Mesendoderm (in vitro differentiated cells): ENCODE measurements around the gene CDK14.

Source experiments
- DNase-seq: peaks from one replicate; pipeline ENCODE4 v3.0.0; 2013
- H2AK5ac ChIP-seq: 2 replicates; pipeline ENCODE4 v1.6.1; 2013; ENCODE audit warnings: low read length, inconsistent platforms
- H2BK120ac ChIP-seq: 2 replicates; pipeline ENCODE4 v1.6.1; 2013; ENCODE audit warnings: low read depth, mild to moderate bottlenecking, low read length, moderate library complexity, mixed read lengths
- H2BK15ac ChIP-seq: replicated peaks from 2 replicates; pipeline ENCODE4 v1.6.1; 2013; ENCODE audit warnings: low read depth, mild to moderate bottlenecking, moderate library complexity
- H2BK5ac ChIP-seq: 2 replicates; pipeline ENCODE4 v1.6.1; 2013; ENCODE audit warnings: low read length, inconsistent platforms
- H3K18ac ChIP-seq: 2 replicates; pipeline ENCODE4 v1.6.1; 2013; ENCODE audit warnings: mild to moderate bottlenecking, low read length, mixed read lengths
- H3K23ac ChIP-seq: one replicate; pipeline ENCODE4 v1.6.1; 2013; ENCODE audit warnings: low read length
- H3K27ac ChIP-seq: 2 replicates; pipeline ENCODE4 v1.5.1; 2013; ENCODE audit warnings: low read depth, mild to moderate bottlenecking, inconsistent platforms, low read length, moderate library complexity
- H3K27me3 ChIP-seq: 2 replicates; pipeline ENCODE4 v1.6.1; 2013; ENCODE audit warnings: low read length, control low read depth, mild to moderate bottlenecking, inconsistent platforms; ENCODE audit not compliant: insufficient read depth, poor library complexity
- H3K36me3 ChIP-seq: 2 replicates; pipeline ENCODE4 v1.6.1; 2013; ENCODE audit warnings: low read length, inconsistent platforms; ENCODE audit not compliant: control insufficient read depth, insufficient read depth
- H3K4ac ChIP-seq: one replicate; pipeline ENCODE4 v1.6.1; 2013; ENCODE audit warnings: low read depth, mild to moderate bottlenecking, low read length, moderate library complexity
- H3K4me1 ChIP-seq: 2 replicates; pipeline ENCODE4 v1.6.1; 2013; ENCODE audit warnings: low read depth, low read length, inconsistent platforms; ENCODE audit not compliant: control insufficient read depth
- H3K4me2 ChIP-seq: 2 replicates; pipeline ENCODE4 v1.6.1; 2013; ENCODE audit warnings: low read length
- H3K4me3 ChIP-seq: 2 replicates; pipeline ENCODE4 v1.5.1; 2013; ENCODE audit warnings: mild to moderate bottlenecking, low read length
- H3K56ac ChIP-seq: one replicate; pipeline ENCODE4 v1.6.1; 2013; ENCODE audit warnings: low read length
- H3K79me1 ChIP-seq: 2 replicates; pipeline ENCODE4 v1.6.1; 2013; ENCODE audit warnings: low read length, inconsistent platforms
- H3K79me2 ChIP-seq: 2 replicates; pipeline ENCODE4 v1.6.1; 2013; ENCODE audit warnings: mild to moderate bottlenecking, low read length; ENCODE audit not compliant: control insufficient read depth, insufficient read depth
- H3K9ac ChIP-seq: 2 replicates; pipeline ENCODE4 v1.6.1; 2013; ENCODE audit warnings: low read length, inconsistent platforms
- H4K5ac ChIP-seq: one replicate; pipeline ENCODE4 v1.6.1; 2013; ENCODE audit warnings: low read length
- H4K8ac ChIP-seq: one replicate; pipeline ENCODE4 v1.6.1; 2013; ENCODE audit warnings: low read depth, mild to moderate bottlenecking, control low read depth, low read length, moderate library complexity
- WGBS: extraction: QIAGEN DNeasy Blood & Tissue Kit; methylation state at CpG from one replicate; pipeline ENCODE4 v1.1.7; 2013; ENCODE audit warnings: low lambda C conversion rate, missing lambda C conversion rate; ENCODE audit not compliant: insufficient coverage; ENCODE audit errors: extremely low coverage; 5-methylcytosine and 5-hydroxymethylcytosine counted together

Gene CDK14

DNA sequence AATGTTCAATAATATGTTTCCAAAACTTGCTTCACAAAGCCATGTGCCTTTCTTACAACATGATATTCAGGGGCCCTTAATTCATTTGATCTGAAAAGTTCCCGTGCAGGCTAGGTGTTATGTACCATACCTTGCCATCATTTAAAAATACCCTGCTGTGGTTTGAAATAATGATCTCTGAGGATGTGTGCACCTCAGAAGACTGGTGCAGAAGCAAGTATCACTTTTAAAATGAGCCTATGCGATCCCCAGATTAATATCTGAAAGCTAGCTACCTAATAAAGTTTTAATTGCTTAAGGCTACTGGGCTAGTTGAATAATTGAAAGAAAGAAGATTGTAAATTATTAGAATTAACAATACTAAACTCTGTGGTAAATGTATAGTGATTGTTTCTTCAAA is 262.4 kb downstream of the CDK14 start:
- Histone ChIP-seq H3K27me3 (no peaks in the 10 kb centered on the region), H3K36me3 (no peaks in the 10 kb centered on the region), H4K5ac (no peak overlapping the region), H3K79me1 (peaks cover 2% of the 10 kb centered on the region), H3K4ac (no peak overlapping the region), H3K79me2 (no peaks in the 10 kb centered on the region), H3K4me2 (no peak overlapping the region), H4K8ac (no peak overlapping the region), H3K4me3 (no peak overlapping the region), H2BK120ac (no peak overlapping the region), H3K18ac (no peak overlapping the region), H3K9ac (no peak overlapping the region), H2BK5ac (no peak overlapping the region), H2AK5ac (no peak overlapping the region), H3K56ac (no peak overlapping the region), H3K23ac (no peak overlapping the region), H2BK15ac (no peak overlapping the region), H3K27ac (no peak overlapping the region), H3K4me1 (no peaks in the 10 kb centered on the region)
- WGBS: no CpG with 5 or more reads among the region's 2 CpGs
- DNase-seq: no peak

DNA sequence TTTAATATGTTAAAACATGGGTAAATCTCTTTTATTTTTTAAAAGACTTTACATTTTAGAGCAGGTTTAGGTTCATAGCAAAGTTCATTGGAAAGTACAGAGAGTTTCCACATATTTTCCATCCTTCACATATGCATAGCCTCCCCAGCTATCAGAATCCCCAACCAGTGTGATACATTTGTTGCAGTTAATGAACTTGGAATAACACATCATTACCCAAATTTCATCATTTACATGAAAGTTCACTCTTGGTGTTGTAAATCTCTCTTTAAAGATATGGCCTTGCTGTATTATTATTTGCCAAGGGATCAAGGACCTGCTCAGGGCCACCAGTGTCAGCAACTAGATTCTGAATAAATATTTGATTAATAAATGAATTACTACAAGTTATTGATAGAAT is 263.4 kb downstream of the CDK14 start:
- Histone ChIP-seq H3K79me1 (peaks cover 2% of the 10 kb centered on the region), H3K4ac (no peak overlapping the region), H3K18ac (no peak overlapping the region), H3K4me1 (no peaks in the 10 kb centered on the region), H3K4me2 (no peak overlapping the region), H2BK15ac (no peak overlapping the region), H2AK5ac (no peak overlapping the region), H3K79me2 (no peaks in the 10 kb centered on the region), H4K8ac (no peak overlapping the region), H3K4me3 (no peak overlapping the region), H4K5ac (no peak overlapping the region), H3K36me3 (no peaks in the 10 kb centered on the region), H3K27me3 (no peaks in the 10 kb centered on the region), H3K9ac (no peak overlapping the region), H3K27ac (no peak overlapping the region), H2BK5ac (no peak overlapping the region), H3K56ac (no peak overlapping the region), H3K23ac (no peak overlapping the region), H2BK120ac (no peak overlapping the region)
- DNase-seq: no peak

DNA sequence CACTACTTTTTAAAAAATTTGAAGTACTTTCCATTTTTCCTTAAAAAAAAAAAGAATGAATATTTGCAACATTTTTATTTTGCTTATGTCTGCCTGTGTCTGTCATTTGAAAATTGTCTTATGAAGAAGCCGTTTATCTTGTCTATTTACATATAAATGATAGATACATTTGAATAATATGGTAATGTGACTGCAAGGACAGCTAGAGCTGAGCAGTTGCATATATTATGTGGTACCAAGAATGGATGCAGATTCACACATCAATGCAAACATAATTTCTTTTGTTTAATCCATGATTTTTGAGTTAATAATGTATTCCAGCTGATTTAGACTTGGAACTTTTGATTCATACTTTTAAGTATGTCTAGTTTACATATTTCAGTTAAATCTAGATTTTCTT is 268.0 kb downstream of the CDK14 start:
- H3K4me2 ChIP-seq: no peak overlapping the region
- H3K4ac ChIP-seq: no peak overlapping the region
- H3K27me3 ChIP-seq: no peaks in the 10 kb centered on the region
- no peak overlapping the region for H3K4me3 ChIP-seq
- no peak overlapping the region for H3K27ac ChIP-seq
- no peaks in the 10 kb centered on the region for H3K4me1 ChIP-seq
- no peaks in the 10 kb centered on the region for H3K79me2 ChIP-seq
- no peak overlapping the region for H3K9ac ChIP-seq
- no peaks in the 10 kb centered on the region for H3K79me1 ChIP-seq
- no peak overlapping the region for H3K23ac ChIP-seq
- no peaks in the 10 kb centered on the region for H3K36me3 ChIP-seq
- no CpG with 5 or more reads among the region's 1 CpG for WGBS
- no peak overlapping the region for H2AK5ac ChIP-seq
- no peak overlapping the region for H2BK120ac ChIP-seq
- H3K18ac ChIP-seq: no peak overlapping the region
- no peak overlapping the region for H3K56ac ChIP-seq
- H4K5ac ChIP-seq: no peak overlapping the region
- no peak overlapping the region for H4K8ac ChIP-seq
- DNase-seq: no peak
- no peak overlapping the region for H2BK15ac ChIP-seq
- no peak overlapping the region for H2BK5ac ChIP-seq

DNA sequence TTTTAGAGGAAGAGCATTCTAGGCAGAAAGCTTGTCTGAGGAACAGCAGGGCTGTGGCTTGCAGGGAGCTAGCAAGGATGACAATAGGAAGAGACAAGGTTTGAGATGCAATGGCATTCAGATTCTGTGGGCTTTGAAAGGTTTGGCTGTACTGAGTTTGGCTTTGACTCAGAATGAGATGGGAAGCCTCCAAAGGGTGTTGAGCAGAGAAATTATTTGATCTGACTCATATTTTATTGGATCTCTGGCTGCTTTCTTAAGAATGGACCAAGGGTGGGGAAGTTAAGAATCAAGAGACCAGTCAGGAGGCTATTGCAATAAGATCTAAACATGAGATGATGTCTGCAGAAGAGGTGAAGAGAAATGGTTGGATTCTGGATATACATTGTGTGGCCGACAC is 273.2 kb downstream of the CDK14 start:
- H3K4me1 ChIP-seq: no peaks in the 10 kb centered on the region
- no peak overlapping the region for H3K4me2 ChIP-seq
- no peak overlapping the region for H3K56ac ChIP-seq
- H3K27me3 ChIP-seq: no peaks in the 10 kb centered on the region
- no peak overlapping the region for H3K27ac ChIP-seq
- H3K9ac ChIP-seq: no peak overlapping the region
- no peak overlapping the region for H3K18ac ChIP-seq
- H2BK15ac ChIP-seq: no peak overlapping the region
- H2AK5ac ChIP-seq: no peak overlapping the region
- no peaks in the 10 kb centered on the region for H3K79me2 ChIP-seq
- no peaks in the 10 kb centered on the region for H3K36me3 ChIP-seq
- H3K79me1 ChIP-seq: no peaks in the 10 kb centered on the region
- H4K8ac ChIP-seq: no peak overlapping the region
- H3K4ac ChIP-seq: no peak overlapping the region
- no peak overlapping the region for H2BK5ac ChIP-seq
- DNase-seq: no peak
- WGBS: no CpG with 5 or more reads among the region's 1 CpG
- no peak overlapping the region for H4K5ac ChIP-seq
- no peak overlapping the region for H3K4me3 ChIP-seq
- no peak overlapping the region for H3K23ac ChIP-seq
- no peak overlapping the region for H2BK120ac ChIP-seq

DNA sequence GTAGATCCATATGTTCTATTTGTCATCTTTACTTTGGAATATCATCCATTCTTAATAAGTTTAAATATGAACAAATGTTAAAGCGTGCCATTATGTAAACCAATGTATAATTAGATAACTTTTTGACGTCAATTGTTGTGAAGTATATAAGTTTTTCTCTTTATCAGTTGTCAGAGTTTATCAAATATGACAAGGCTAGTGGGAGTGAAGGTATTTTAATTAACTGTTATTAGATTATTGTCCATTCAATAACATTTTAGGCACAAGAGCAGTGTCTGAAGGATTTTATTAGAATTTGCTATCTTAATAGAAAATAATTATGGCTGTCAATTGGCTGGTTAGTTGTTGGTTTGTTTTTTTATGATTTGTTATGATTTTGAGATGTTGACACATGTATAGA is 280.6 kb downstream of the CDK14 start:
- H3K56ac ChIP-seq: no peak overlapping the region
- no CpG with 5 or more reads among the region's 2 CpGs for WGBS
- H3K4me3 ChIP-seq: no peak overlapping the region
- H3K79me2 ChIP-seq: no peaks in the 10 kb centered on the region
- no peaks in the 10 kb centered on the region for H3K79me1 ChIP-seq
- no peak overlapping the region for H2BK120ac ChIP-seq
- no peak overlapping the region for H3K9ac ChIP-seq
- no peak overlapping the region for H3K27ac ChIP-seq
- no peak overlapping the region for H4K5ac ChIP-seq
- H2BK5ac ChIP-seq: no peak overlapping the region
- H3K18ac ChIP-seq: no peak overlapping the region
- DNase-seq: no peak
- no peak overlapping the region for H3K23ac ChIP-seq
- no peak overlapping the region for H3K4ac ChIP-seq
- no peaks in the 10 kb centered on the region for H3K36me3 ChIP-seq
- H2BK15ac ChIP-seq: no peak overlapping the region
- H3K27me3 ChIP-seq: no peaks in the 10 kb centered on the region
- H3K4me2 ChIP-seq: no peak overlapping the region
- no peaks in the 10 kb centered on the region for H3K4me1 ChIP-seq
- H4K8ac ChIP-seq: no peak overlapping the region
- H2AK5ac ChIP-seq: no peak overlapping the region

DNA sequence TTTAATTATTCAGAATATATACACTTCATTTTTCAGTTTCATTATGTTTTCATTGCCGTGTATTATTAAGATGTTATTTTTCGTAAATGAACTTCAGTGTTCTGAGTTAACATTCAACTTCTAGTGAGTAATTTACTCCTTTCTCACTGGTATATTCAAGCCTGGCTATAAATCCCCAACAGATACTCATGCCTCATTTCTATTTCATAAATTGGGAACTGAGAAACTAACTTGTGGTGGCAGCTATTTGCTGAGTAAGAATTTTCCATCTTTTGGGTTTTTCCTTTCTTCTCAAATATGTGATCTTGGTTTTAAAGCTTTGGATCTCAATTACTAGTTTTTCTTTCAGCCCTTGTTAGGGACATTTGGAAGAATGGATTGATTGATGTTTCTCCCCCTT is 281.1 kb downstream of the CDK14 start:
- Histone ChIP-seq H2BK120ac (no peak overlapping the region), H3K23ac (no peak overlapping the region), H3K4me2 (no peak overlapping the region), H3K27me3 (no peaks in the 10 kb centered on the region), H2AK5ac (no peak overlapping the region), H3K4ac (no peak overlapping the region), H3K79me1 (no peaks in the 10 kb centered on the region), H3K56ac (no peak overlapping the region), H4K5ac (no peak overlapping the region), H3K9ac (no peak overlapping the region), H3K27ac (no peak overlapping the region), H3K36me3 (no peaks in the 10 kb centered on the region), H3K79me2 (no peaks in the 10 kb centered on the region), H2BK15ac (no peak overlapping the region), H4K8ac (no peak overlapping the region), H2BK5ac (no peak overlapping the region), H3K18ac (no peak overlapping the region), H3K4me1 (no peaks in the 10 kb centered on the region), H3K4me3 (no peak overlapping the region)
- WGBS: no CpG with 5 or more reads among the region's 2 CpGs
- DNase-seq: no peak
